NCI-H345 treated with DMSO at 0.1 percent for 48 hours (cell line): ENCODE results near the gene HGFAC.
"Not testable (repeated sequence)": the region's sequence is repeated elsewhere in the genome, so short reads cannot be mapped to it uniquely, and the experiment has no call there.

Experiments
- DNase-seq: peaks from one replicate; lab custom pipeline; 2025; ENCODE audit not compliant: unreplicated experiment; lab: John Stamatoyannopoulos, UW

HGFAC gene

GRCh38 chr4:3459156-3459555 lies 17.4 kb downstream of the HGFAC start:
- not testable (repeated sequence) for DNase-seq

- no peak for DNase-seq
These were observed 19.2 kb downstream of the HGFAC start for GRCh38 chr4:3460926-3461325.

DNA sequence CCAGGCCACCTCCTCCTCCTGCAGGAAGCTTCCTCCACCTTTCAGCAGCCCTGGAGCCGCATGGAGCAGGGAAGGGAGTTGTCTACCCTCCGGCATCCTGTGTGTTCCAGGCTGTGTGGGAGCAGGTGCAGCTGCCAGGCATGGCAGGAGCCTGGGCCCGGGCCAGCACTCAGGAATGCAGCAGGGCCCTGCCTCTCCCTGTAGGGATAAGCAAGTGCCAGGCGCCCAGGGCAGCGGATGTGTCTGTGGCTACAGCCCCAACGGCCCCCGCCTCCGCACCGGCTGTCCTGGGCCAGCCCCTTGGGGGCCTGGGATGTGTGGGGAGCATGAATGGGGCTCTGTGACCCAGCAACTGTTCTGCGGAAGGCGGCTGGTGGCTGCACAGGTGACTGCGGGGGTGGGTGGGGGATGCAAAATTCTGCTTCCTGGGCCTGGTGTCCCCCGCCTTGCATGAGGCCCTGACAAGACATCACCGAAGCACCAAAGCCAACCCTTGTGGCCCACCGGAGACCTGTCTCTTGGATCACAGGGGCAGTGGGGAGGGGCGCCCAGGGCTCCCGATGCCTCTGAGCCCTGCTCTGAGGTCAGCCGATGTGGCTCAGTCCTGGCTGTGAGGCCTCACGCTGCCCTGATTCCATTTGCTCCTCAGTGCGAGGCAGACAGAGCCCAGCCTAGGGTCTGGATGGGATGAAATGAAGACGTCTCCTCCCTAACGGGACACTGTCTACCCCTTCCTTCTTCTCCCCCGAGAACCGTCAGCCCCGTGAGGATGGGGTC lies 19.9 kb downstream of the HGFAC start:
- DNase-seq = no peak

GRCh38 chr4:3462321-3462789 lies 20.6 kb downstream of the HGFAC start:
- DNase-seq = no peak

- no peak for DNase-seq
These were observed 21.1 kb downstream of the HGFAC start, which contains the start of gene DOK7 for GRCh38 chr4:3462790-3463415. Gene DOK7 (plus strand): TSS chr4:3463306. CDS start chr4:3463376, 70 bp downstream.

GRCh38 chr4:3463556-3464348 lies 22.0 kb downstream of the HGFAC start:
- DNase-seq = no peak

DNA sequence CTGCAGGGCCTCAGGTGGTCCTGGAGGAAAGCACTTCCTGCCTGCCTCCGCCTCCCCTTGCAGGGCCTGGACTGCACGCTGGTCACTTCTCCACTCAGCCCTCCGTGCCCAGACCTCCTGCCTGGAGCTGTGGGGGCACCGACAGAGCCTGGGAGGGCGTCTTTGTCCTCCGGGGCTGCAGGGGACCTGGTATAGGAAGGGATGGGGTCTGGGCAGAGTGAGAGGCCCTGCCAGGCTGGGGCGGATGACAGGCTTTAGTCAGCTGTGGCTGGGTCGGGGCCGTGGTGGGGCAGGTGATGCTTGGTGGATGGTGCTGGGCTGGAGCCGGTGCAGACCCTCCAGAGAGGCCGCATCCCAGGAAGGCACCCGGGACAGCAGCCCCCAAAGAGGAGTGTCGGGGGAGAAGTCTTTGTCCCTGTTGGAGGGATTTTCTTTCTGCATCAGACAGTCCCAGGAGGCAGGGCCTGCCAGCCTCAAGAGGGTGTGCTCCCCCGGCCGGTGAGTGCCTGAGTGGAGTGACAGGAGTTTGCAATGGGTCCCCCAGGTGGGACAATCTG lies 22.7 kb downstream of the HGFAC start:
- no peak for DNase-seq

DNA sequence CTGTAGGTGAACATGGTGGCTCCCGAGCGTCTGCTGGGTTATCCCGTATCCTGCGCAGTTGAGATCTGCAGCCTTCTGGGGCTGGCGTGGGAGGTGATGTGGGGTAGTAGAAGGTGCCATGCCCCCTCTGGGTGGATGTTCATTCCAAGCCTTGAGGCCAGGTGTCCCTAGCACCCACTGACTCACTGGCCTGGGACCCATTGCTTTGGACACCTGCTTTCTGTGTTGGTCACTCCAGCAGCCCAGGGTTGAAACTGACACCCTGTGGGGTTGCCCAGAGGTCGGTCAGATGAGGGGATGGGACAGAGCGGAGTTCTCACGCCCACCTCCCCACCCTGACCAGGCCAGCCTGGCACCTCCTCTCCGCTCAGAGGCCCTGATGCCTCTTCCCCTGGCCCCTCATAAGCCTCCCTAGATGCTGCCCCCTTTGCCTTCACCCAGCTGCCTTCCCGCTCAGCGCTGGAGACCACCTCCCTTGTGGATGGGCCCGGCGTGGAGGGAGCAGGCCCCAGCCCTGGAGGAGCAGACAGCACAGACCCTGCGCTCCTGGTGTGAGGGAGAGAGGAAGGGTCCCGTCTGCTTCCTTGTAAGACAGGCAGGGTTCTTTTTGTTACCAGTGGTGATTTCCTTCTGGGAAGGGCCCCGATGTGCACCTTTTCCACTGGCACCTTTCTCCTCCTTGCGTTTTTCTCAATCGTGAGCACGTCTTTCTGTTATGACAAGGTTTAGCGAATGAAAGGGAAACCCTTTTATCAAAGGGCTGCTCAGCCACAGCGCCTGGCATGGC lies 23.3 kb downstream of the HGFAC start:
- no peak for DNase-seq

DNA sequence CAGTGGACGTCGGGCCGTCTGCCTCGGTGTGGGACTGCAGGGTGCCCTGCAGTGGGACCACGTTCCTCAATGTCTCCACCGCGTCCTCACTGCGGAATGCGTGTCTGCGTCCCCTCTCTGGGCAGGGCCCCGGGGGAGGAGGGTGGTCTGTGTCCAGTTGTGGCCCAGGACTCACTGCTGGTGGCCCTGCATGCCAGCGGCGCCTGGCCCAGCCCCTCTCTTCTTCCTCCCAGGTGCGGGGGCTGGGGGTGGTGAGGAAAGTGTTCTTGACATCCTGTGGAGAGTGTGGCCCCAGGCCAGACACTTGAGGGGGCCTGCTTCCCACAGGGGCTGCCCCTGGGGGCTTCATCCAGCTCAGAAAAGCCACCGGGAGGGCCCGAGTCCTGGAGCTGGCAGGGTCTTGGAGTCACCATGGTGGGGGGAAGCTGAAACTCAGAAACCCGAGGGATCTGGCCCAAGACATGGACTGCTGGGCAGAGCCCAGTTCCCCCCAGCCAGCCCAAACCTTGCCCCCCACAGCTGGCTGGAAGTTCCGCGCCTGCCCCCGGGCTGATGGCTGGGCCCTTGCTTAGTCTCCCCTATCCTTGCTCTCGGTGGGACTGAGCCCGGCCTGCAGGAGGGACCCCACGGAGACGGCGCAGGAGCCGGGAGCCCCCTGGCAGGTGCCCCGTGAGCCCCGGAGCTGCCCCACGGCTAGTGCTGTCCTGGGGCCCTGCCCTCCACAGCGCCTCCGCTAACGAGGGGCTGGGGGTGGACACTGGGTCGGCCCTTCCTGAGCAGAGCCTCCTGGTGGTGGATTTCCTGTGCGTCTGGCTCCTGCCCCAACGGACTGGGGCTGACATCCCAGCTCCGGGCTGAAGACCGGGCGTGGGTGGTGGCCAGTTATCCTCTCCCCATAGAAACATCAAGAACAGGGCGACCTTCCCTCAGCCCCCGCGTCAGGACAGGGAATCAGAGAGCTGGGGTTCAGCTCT lies 24.2 kb downstream of the HGFAC start:
- no peak for DNase-seq

DNA sequence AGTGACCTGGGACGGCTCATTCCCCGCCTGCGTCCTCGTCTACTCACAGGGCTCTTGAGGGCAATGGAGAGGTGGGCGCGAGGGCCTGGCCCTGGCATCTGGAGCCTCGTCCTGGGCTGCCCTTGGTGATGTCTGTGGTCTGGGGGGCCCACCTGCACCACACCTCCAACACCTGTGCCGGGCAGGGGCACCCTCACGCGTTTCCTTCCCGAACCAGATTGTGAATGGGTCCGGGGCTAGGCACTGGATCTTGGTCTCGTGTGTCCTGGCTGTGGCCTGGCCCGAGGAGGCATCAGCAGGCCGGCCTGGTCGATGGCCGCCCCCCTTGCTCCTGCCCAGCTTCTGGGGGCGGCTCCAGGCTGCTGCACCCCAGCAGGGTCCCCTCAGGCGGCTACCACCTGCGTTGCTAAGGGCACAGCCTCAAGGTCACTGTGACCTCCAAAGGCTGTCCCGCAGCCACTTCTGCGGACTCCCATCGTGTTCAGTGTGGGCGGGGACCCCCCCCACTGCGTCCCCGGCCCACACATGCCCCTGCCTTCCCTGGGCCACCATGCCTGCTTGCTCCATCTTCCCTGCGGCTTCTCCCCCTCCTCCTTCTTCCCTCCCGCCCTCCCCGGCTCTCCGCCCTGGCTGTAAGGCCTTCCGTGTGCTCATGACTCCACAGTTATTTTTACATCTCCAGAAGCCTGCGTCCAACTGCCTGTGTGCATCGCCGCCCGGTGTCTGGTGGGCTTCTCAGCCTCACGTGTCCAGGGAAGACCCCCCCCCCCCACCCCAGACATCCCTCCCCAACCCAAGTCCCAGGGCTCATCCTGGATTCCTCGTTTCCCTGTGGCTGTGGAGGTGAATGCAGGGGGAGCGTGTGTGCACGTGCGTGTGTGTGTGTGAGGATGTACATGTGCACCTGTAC lies 25.2 kb downstream of the HGFAC start:
- DNase-seq = no peak

- no peak for DNase-seq
These were observed 25.8 kb downstream of the HGFAC start for GRCh38 chr4:3467601-3468031.

DNA sequence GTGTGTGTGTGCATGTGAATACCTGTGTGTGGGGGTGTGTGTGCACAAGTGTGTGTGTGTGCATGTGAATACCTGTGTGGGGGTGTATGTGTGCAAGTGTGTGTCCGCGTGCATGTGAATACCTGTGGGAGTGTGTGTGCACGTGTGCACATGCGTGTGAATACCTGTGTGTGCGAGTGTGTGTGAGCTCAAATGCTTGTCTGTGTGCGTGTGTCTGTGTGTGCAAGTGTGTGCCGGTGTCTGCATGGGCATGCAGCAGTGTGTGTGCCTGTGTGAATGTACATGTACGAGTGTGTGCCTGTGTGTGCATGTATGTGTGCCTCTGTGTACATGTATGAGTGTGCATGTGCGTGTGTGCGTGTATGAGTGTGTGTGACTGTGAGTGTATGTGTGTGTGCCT lies 26.4 kb downstream of the HGFAC start:
- no peak for DNase-seq

DNA sequence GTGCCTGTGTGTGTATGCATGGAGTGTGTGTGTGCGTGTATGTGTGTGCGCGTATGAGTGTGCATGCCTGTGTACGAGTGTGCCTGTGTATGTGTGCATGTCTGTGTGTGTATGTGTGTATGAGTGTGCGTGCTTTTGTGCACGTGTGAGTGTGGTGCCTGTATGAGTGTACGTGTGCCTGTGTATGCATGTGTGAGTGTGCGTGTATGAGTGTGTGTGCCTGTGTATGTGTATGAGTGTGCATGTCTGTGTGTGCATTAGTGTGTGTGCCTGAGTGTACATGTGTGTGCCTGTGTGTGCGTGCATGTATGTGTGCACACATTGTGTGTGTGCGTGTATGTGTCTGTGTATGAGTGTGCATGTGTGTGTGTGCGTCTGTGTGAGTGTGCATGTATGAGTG lies 27.0 kb downstream of the HGFAC start:
- DNase-seq = no peak

DNA sequence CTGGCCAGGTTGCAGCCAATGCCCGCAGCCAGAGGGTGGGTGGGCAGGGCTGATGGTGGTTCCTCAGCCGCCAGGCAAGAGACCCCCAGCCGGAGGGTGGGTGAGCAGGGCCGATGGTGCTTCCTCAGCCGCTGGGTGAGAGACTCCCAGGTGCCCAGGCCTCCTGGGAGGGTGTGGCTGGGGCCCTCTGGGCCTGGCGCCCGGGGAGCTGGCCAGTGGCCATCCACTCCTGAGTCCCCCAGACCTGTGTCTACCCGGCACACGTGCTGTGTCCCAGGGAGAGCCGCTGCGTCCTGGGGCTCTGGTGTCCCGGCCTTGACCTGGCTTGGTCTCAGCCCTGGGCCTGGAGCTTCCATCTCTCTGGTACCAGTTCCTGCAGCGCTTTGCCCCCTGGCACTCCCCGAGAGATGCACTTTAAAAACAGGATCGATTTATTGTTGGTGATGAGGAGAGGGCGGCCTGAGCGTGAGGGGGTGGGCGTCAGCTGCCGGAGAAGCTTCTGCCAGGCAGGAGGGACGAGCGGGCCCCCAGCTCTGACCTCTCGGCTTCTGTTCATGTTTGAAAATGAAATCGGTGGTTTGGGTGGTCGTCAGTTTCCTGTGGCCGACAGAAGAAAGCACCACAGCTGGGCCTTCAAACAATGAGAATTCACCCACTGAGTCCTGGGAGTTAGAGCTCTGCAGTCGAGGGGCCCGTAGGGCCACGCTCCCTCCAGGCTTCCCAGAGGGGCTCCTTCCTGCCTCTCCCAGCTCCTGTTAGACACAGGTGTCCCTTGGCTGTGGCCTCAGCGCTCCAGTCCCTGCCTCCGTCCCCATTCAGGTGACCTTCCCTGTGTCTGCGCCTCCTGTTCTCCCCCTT lies 27.8 kb downstream of the HGFAC start:
- no peak for DNase-seq

DNA sequence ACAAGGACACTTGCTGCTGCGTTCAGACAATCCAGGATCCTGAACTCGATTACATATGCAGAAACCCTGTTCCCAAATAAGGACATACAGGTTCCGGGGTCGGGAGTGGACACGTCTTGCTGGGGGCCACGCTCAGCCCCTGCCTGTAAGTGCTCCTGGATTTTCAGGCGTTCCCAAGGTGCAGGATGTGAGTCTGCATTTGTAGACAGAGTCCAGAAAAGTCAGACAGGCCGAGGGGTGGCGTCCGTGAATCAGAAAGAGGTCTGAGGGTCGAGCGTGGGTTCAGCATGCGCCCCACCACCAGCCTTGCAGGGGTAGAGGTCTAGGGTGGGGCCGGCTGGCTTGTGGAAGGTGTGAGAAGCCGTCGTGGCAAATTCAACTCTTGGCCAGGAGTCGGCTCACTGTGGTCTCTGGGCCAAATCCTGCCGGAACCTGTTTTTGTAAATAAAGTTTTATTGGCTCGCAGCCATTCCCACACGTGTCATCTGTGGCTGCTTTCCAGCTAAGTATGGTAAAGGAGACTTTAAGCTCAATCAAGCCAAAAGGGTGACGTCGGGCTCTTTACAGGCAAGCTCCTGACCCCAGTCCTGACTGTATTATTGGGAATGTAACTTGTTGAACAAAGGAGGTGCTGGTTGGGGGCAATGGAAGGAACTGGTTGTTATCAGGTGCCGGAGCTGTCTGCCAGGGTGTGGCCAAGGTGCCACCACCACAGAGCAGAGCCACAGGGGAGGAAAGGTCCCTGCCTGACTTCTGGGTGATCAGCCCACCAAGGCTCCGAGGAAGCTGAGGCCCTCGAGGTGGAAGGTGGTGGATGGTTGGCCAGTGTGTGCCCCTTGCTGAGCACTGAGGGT lies 28.7 kb downstream of the HGFAC start:
- DNase-seq = no peak

- no peak for DNase-seq
These were observed 29.5 kb downstream of the HGFAC start for GRCh38 chr4:3471098-3471760.
